Brain microvascular endothelial cell (primary cell): ENCODE results near the gene PCDH15.

Source experiments
- DNase-seq: peaks from one replicate; pipeline ENCODE4 v3.0.0-alpha.2; 2020
- H3K27ac ChIP-seq: fragments of 250-450 bp; sonication (Bioruptor Pico); 2 replicates; pipeline ENCODE4 v1.5.1; 2020; ENCODE audit warnings: mild to moderate bottlenecking, moderate library complexity
- H3K27me3 ChIP-seq: fragments of 250-450 bp; sonication (Bioruptor Pico); replicated peaks from 2 replicates; pipeline ENCODE4 v1.5.1; 2020; ENCODE audit warnings: mild to moderate bottlenecking
- H3K36me3 ChIP-seq: fragments of 250-450 bp; sonication (Bioruptor Pico); replicated peaks from 2 replicates; pipeline ENCODE4 v1.5.1; 2020; ENCODE audit warnings: mild to moderate bottlenecking
- H3K4me3 ChIP-seq: 2 replicates; pipeline ENCODE4 v1.5.1; 2011; ENCODE audit warnings: low read depth, mild to moderate bottlenecking, control low read depth, low read length, moderate library complexity
- in situ Hi-C: cut with HindIII; loops from 2 replicates; pipeline ENCODE4 v1.10.0; 2017; ENCODE audit warnings: low sequenced_read_pairs, low pct_ligation_motif_present
- TF ChIP-seq, protein P1 (sequence below): IDR thresholded peaks from 2 replicates; pipeline ENCODE4 v1.5.1; 2011; ENCODE audit warnings: low read depth, mild to moderate bottlenecking, moderate library complexity, low read length, control low read depth, inconsistent platforms; ENCODE audit errors: missing control alignments

The PCDH15 gene

DNA sequence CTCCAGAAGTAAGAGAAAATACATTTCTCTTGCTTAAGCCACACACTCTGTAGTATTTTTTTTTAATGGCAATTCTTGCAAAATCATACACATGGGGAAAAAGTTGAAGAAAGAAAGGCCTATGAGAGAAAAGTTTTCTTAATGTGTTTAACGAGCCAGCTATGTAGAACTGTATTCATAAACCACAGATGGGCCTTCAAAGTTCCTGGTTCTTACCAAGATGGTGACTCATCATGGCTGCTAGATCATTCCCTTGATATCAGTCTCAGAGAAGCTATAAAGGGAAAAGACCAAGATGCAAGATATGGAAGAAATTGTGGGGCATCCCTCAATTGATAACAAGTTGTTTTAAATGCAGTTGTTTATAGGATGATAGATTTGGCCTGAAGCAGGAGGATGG is 1035.7 kb downstream of the PCDH15 start:
- DNase-seq = no peak
- Histone ChIP-seq H3K27me3 (no peaks in the 10 kb centered on the region), H3K4me3 (no peak overlapping the region), H3K27ac (no peak overlapping the region), H3K36me3 (no peaks in the 10 kb centered on the region)
- in situ Hi-C loops = no loop called here
- TF ChIP-seq, protein P1, sequence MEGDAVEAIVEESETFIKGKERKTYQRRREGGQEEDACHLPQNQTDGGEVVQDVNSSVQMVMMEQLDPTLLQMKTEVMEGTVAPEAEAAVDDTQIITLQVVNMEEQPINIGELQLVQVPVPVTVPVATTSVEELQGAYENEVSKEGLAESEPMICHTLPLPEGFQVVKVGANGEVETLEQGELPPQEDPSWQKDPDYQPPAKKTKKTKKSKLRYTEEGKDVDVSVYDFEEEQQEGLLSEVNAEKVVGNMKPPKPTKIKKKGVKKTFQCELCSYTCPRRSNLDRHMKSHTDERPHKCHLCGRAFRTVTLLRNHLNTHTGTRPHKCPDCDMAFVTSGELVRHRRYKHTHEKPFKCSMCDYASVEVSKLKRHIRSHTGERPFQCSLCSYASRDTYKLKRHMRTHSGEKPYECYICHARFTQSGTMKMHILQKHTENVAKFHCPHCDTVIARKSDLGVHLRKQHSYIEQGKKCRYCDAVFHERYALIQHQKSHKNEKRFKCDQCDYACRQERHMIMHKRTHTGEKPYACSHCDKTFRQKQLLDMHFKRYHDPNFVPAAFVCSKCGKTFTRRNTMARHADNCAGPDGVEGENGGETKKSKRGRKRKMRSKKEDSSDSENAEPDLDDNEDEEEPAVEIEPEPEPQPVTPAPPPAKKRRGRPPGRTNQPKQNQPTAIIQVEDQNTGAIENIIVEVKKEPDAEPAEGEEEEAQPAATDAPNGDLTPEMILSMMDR = no peak

DNA sequence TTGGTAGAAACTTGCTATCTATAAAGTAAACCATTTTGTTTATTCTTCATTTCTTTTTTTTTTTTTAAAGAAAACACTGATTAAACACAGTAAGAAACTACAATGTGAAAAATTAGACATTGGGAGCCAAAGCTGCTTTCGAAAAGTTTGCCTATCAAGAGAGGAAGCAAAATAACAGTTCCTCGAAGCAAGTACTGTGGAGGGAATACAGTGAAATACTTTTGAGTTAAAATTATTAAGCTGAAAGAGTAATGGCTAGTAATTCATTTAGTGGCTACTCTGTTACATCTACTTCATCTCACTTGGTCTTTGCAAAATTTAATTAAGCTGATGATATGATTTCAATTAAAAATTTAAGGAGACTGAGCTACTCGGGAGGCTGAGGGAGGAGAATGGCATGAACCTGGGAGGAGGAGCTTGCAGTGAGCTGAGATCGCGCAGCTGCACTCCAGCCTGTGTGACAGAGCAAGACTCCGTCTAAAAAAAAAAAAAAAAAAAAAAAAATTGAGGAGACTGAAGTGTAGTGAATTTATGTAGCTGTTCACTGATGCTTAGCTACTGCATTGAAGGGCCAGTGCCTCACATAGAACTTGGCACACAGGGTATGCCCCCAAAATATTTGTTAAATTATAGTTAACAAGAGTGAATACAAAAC is 1046.3 kb downstream of the PCDH15 start:
- TF ChIP-seq, protein P1 = no peak
- in situ Hi-C loops = no loop called here
- H3K36me3 ChIP-seq = no peaks in the 10 kb centered on the region
- H3K27ac ChIP-seq = no peak overlapping the region
- H3K27me3 ChIP-seq = no peaks in the 10 kb centered on the region
- DNase-seq = no peak
- H3K4me3 ChIP-seq = no peak overlapping the region
